GM06990 (cell line): Measurements from ENCODE around the gene ENTPD2.

Experiments
- DNase-seq: peaks from one replicate; pipeline ENCODE4 v3.0.0-alpha.2; 2011; ENCODE audit not compliant: insufficient read length; ENCODE audit errors: extremely low read depth
- H3K27me3 ChIP-seq: replicated peaks from 2 replicates; pipeline ENCODE4 v1.6.0; 2011; ENCODE audit warnings: low read length; ENCODE audit not compliant: control insufficient read depth, insufficient read depth
- H3K36me3 ChIP-seq: 2 replicates; pipeline ENCODE4 v1.5.1; 2011; ENCODE audit warnings: low read length; ENCODE audit not compliant: control insufficient read depth, insufficient read depth
- H3K4me3 ChIP-seq: replicated peaks from 2 replicates; pipeline ENCODE4 v1.5.1; 2011; ENCODE audit warnings: low read depth, mild to moderate bottlenecking, control low read depth, low read length
- CTCF ChIP-seq: IDR thresholded peaks from 2 replicates; pipeline ENCODE4 v1.5.1; 2011; ENCODE audit warnings: low read length, control low read depth, mild to moderate bottlenecking, inconsistent platforms; ENCODE audit not compliant: insufficient read depth, poor library complexity, severe bottlenecking

ENTPD2 gene

GRCh38 chr9:137015976-137016375 is 37.9 kb downstream of the ENTPD2 start:
- DNase-seq, result no peak
- Histone ChIP-seq H3K4me3 (no peak overlapping the region), H3K36me3 (no peaks in the 10 kb centered on the region), H3K27me3 (no peaks in the 10 kb centered on the region)
- no peak for TF ChIP-seq CTCF

GRCh38 chr9:137015540-137015930 is 38.3 kb downstream of the ENTPD2 start:
- no peak for TF ChIP-seq CTCF
- Histone ChIP-seq H3K4me3 (no peak overlapping the region), H3K36me3 (no peaks in the 10 kb centered on the region), H3K27me3 (no peaks in the 10 kb centered on the region)
- DNase-seq, result no peak

GRCh38 chr9:137014776-137015539 is 38.9 kb downstream of the ENTPD2 start:
- Histone ChIP-seq H3K27me3 (no peaks in the 10 kb centered on the region), H3K4me3 (no peak overlapping the region), H3K36me3 (no peaks in the 10 kb centered on the region)
- no peak for DNase-seq
- no peak for TF ChIP-seq CTCF

- no peak for DNase-seq
- Histone ChIP-seq H3K27me3 (no peaks in the 10 kb centered on the region), H3K4me3 (no peak overlapping the region), H3K36me3 (no peaks in the 10 kb centered on the region)
- no peak for TF ChIP-seq CTCF
Observed at GRCh38 chr9:137014166-137014565, 39.7 kb downstream of the ENTPD2 start.

GRCh38 chr9:137013571-137013940 is 40.3 kb downstream of the ENTPD2 start:
- no peak for DNase-seq
- Histone ChIP-seq H3K27me3 (no peaks in the 10 kb centered on the region), H3K4me3 (no peak overlapping the region), H3K36me3 (no peaks in the 10 kb centered on the region)
- TF ChIP-seq CTCF, result no peak
